Measurements from ENCODE around the gene LRRC73. TPM values are rescaled to one million over a fixed set of nuclear protein-coding genes. Genes with fewer than 3 reads are reported as not detected.
"Not testable (repeated sequence)": the region's sequence is repeated elsewhere in the genome, so short reads cannot be mapped to it uniquely, and the experiment has no call there.

Gene LRRC73
- total RNA-seq, 4 donors from 2014 or later = not detected

- in situ Hi-C loops (cut with MboI; ENCODE audit: low sequenced_read_pairs in 4 of 4) = no loop called here
- H3K27ac ChIP-seq = no peak overlapping the region
- H3K36me3 ChIP-seq = no peaks in the 10 kb centered on the region
- DNase-seq = no peak
- peaks cover 0 to 6% (median 0%) of the 10 kb centered on the region in 3 donors for H3K27me3 ChIP-seq
- ATAC-seq = no peak
- TF ChIP-seq POLR2A (IDR thresholded peaks at IDR 0.05) (no peak), CTCF (IDR thresholded peaks at IDR 0.05 in 4 of 5, conservative IDR thresholded peaks at IDR 0.05 in 1 of 5) (no peak)
- intact Hi-C loops (cut with DNase I; ENCODE audit: low total_unique reads) = no loop called here
- H3K4me3 ChIP-seq = no peak overlapping the region
- H3K4me1 ChIP-seq = no peaks in the 10 kb centered on the region
- no peaks in the 10 kb centered on the region for H3K9me3 ChIP-seq
These were observed 41.1 kb downstream of the LRRC73 start for GRCh38 chr6:43468748-43469681.

GRCh38 chr6:43468240-43468639 lies 41.9 kb downstream of the LRRC73 start:
- ATAC-seq (no peak), DNase-seq (no peak)
- Histone ChIP-seq H3K4me1 (no peaks in the 10 kb centered on the region), H3K4me3 (no peak overlapping the region), H3K27ac (no peak overlapping the region), H3K9me3 (no peaks in the 10 kb centered on the region), H3K36me3 (no peaks in the 10 kb centered on the region), H3K27me3 (peaks cover 0 to 6% (median 0%) of the 10 kb centered on the region in 3 donors)
- intact Hi-C loops (cut with DNase I; ENCODE audit: low total_unique reads) (no loop called here), in situ Hi-C loops (cut with MboI; ENCODE audit: low sequenced_read_pairs in 4 of 4) (no loop called here)
- no peak for TF ChIP-seq POLR2A (IDR thresholded peaks at IDR 0.05)
- TF ChIP-seq CTCF (IDR thresholded peaks at IDR 0.05 in 4 of 5, conservative IDR thresholded peaks at IDR 0.05 in 1 of 5) = no peak

- no peak for DNase-seq
- intact Hi-C loops (cut with DNase I; ENCODE audit: low total_unique reads) (no loop called here), in situ Hi-C loops (cut with MboI; ENCODE audit: low sequenced_read_pairs in 4 of 4) (no loop called here)
- Histone ChIP-seq H3K27me3 (peaks cover 0 to 6% (median under 1%) of the 10 kb centered on the region in 3 donors), H3K27ac (no peak overlapping the region), H3K9me3 (no peaks in the 10 kb centered on the region), H3K4me3 (no peak overlapping the region), H3K4me1 (no peaks in the 10 kb centered on the region), H3K36me3 (no peaks in the 10 kb centered on the region)
- no peak for TF ChIP-seq POLR2A (IDR thresholded peaks at IDR 0.05)
- ATAC-seq = no peak
These were observed 42.4 kb downstream of the LRRC73 start for GRCh38 chr6:43467752-43468151.

- DNase-seq; H3K27ac ChIP-seq; in situ Hi-C loops (cut with MboI; ENCODE audit: low sequenced_read_pairs in 4 of 4); H3K9me3 ChIP-seq; H3K27me3 ChIP-seq; H3K36me3 ChIP-seq; H3K4me1 ChIP-seq; intact Hi-C loops (cut with DNase I; ENCODE audit: low total_unique reads); ATAC-seq; H3K4me3 ChIP-seq: not testable (repeated sequence)
These were observed 42.9 kb downstream of the LRRC73 start for GRCh38 chr6:43467265-43467664.

GRCh38 chr6:43465948-43466347 lies 44.2 kb downstream of the LRRC73 start:
- no peak for DNase-seq
- in situ Hi-C loops (cut with MboI; ENCODE audit: low sequenced_read_pairs in 4 of 4) = no loop called here
- H3K4me3 ChIP-seq = no peak overlapping the region
- no peaks in the 10 kb centered on the region for H3K9me3 ChIP-seq
- no peaks in the 10 kb centered on the region for H3K4me1 ChIP-seq
- ATAC-seq = no peak
- H3K27ac ChIP-seq = no peak overlapping the region
- intact Hi-C loops (cut with DNase I; ENCODE audit: low total_unique reads) = no loop called here
- TF ChIP-seq CTCF (IDR thresholded peaks at IDR 0.05 in 4 of 5, conservative IDR thresholded peaks at IDR 0.05 in 1 of 5) (no peak), POLR2A (IDR thresholded peaks at IDR 0.05) (no peak)
- peaks cover 0 to 6% (median 3%) of the 10 kb centered on the region in 3 donors for H3K27me3 ChIP-seq
- H3K36me3 ChIP-seq = no peaks in the 10 kb centered on the region

Measured in gastrocnemius medialis (tissue), 4 donors.